Activated CD4-positive, alpha-beta T cell treated with anti-CD3 and anti-CD28 coated beads, Interleukin-2, amount 10 ng/mL, durations not matched to agents 24 days and 14 days (primary cell): ENCODE data around the gene MYO15A. TPM values are rescaled to one million over a fixed set of nuclear protein-coding genes. Genes with fewer than 3 reads are reported as not detected.

Experiments used
- DNase-seq: peaks from one replicate; pipeline ENCODE4 v3.0.0; 2022
- H3K27ac Mint-ChIP-seq: one replicate; pipeline ENCODE4 v1.8.0; 2022; ENCODE audit warnings: mild to moderate bottlenecking, mixed read lengths
- H3K27me3 Mint-ChIP-seq: one replicate; pipeline ENCODE4 v1.8.0; 2022; ENCODE audit warnings: mixed read lengths
- H3K36me3 Mint-ChIP-seq: one replicate; pipeline ENCODE4 v1.8.0; 2022; ENCODE audit warnings: low read depth, mild to moderate bottlenecking, mixed read lengths
- H3K4me1 Mint-ChIP-seq: one replicate; pipeline ENCODE4 v1.8.0; 2021; ENCODE audit warnings: mixed read lengths
- H3K4me3 Mint-ChIP-seq: one replicate; pipeline ENCODE4 v1.8.0; 2022; ENCODE audit warnings: mild to moderate bottlenecking, moderate library complexity, mixed read lengths
- H3K9me3 Mint-ChIP-seq: one replicate; pipeline ENCODE4 v1.8.0; 2021; ENCODE audit warnings: mixed read lengths
- intact Hi-C: fragments of 100-400 bp; cut with micrococcal nuclease; formaldehyde crosslinking; loops from one replicate; pipeline ENCODE4 v1.15.1; 2023
- total RNA-seq: library from RNA; stranded (reverse); gene quantifications from 2 replicates; pipeline ENCODE4 v1.2.3, GENCODE V29; 2022

Gene MYO15A
- total RNA-seq, 1 donor from 2014 or later: 0.70 TPM

DNA sequence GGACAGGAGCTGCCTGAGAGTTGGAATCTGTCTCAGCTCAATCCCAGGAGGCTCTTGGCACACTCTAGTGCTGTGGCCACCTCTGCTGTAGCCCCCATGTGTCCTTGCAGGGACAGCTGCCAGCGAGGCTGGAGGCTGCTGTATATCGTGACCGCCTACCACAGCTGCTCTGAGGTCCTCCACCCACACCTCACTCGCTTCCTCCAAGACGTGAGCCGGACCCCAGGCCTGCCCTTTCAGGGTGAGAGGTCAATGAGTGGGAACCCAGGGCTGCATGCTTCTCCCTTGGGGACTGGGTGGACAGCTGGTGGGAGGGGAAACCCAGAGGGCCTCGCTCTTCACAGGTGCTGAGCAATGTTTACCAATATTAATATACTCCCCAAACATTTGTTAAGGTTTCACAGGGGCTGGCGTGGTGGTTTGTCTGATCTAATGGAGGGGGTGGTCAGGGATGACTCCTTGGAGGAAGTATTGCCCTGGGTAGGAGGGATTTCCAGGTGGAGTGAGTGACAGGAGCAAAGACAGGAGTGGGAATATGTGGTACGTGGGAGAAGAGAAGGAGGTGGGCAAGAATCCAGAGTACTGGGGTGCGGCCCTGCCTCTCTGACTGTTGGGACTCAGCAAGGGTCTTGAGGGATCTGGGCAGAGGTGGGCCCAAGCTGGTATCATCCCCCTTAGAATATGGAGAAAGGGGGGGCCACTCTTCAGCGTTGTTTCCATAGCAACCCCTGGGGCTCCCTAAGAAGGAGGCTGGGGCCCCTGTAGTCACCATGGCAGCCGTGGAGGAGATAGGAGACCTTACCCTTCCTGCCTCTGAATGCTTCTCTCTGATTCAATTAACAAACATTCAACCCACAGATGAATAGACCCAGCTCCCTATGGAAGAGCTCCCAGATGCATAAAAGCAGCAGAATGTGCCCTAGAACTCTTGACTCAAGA, 52.9 kb downstream of the MYO15A start:
- intact Hi-C loops: no loop called here
- DNase-seq: no peak
- Mint-ChIP-seq H3K4me1 (peaks cover 10% of the 10 kb centered on the region), H3K27ac (no peak overlapping the region), H3K9me3 (no peaks in the 10 kb centered on the region), H3K27me3 (no peaks in the 10 kb centered on the region), H3K36me3 (no peaks in the 10 kb centered on the region), H3K4me3 (no peak overlapping the region)

DNA sequence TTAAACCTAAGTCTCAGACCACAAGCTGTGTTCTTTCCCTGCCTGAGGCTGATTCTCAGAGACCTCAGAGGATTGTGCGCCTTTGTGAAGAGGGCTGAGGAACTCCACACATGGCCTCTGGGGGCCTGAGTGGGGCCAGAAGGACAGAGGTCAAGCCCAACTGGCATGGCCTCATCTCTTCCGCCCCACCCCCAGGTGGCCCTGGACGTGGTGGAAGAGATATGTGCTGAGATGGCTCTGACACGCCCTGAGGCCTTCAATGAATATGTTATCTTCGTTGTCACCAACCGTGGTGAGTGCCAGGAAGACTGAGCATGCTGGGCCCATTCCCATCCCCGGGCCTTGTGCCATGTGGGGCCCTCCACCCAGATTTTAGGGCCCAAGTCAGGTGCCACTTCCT, 55.0 kb downstream of the MYO15A start:
- no peaks in the 10 kb centered on the region for H3K27me3 Mint-ChIP-seq
- intact Hi-C loops: no loop called here
- H3K9me3 Mint-ChIP-seq: no peaks in the 10 kb centered on the region
- peaks cover 3% of the 10 kb centered on the region for H3K4me1 Mint-ChIP-seq
- no peak overlapping the region for H3K4me3 Mint-ChIP-seq
- no peak for DNase-seq
- no peaks in the 10 kb centered on the region for H3K36me3 Mint-ChIP-seq
- no peak overlapping the region for H3K27ac Mint-ChIP-seq

DNA sequence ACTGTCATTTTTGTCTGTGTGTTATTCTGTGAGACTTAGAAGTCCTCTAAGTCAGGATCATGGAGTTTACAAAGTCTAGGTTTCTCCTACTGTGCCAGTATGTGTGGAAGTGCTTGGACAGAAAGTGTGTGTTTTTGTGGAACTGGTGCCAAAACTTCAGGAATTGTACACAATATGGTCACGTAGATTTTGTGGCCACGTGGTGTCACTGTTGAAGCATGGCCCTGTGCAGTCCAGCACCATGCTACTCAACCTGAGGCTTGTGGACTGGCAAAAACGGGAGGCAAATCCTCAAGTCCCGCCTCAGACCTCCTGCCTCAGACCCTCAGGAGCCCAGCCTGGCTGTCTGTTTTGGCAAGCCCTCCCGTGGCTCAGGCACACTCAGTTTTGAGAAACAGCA, 58.3 kb downstream of the MYO15A start:
- H3K9me3 Mint-ChIP-seq: no peaks in the 10 kb centered on the region
- no peak overlapping the region for H3K4me3 Mint-ChIP-seq
- intact Hi-C loops: no loop called here
- H3K27ac Mint-ChIP-seq: no peak overlapping the region
- H3K36me3 Mint-ChIP-seq: no peaks in the 10 kb centered on the region
- no peak for DNase-seq
- H3K4me1 Mint-ChIP-seq: no peaks in the 10 kb centered on the region
- no peaks in the 10 kb centered on the region for H3K27me3 Mint-ChIP-seq

DNA sequence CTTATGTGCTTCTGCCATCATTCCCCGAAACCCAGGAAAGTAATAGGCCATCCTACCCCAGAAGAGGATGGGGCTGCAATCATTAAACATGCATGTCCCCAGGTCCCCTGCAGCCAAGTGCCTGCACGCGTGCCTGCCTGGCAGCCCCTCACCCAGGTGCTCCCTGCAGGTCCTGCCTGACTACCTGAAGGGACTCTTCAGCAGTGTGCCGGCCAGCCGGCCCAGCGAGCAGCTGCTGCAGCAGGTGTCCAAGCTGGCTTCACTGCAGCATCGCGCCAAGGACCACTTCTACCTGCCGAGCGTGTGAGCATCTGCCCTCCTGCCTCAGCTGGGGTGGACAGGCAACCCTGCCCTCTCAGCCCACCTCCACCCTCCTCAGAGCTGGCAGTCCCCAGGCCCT, 58.9 kb downstream of the MYO15A start:
- Mint-ChIP-seq H3K4me1 (no peaks in the 10 kb centered on the region), H3K9me3 (no peaks in the 10 kb centered on the region), H3K27me3 (no peaks in the 10 kb centered on the region), H3K4me3 (no peak overlapping the region), H3K36me3 (no peaks in the 10 kb centered on the region), H3K27ac (no peak overlapping the region)
- DNase-seq: no peak
- intact Hi-C loops: no loop called here

DNA sequence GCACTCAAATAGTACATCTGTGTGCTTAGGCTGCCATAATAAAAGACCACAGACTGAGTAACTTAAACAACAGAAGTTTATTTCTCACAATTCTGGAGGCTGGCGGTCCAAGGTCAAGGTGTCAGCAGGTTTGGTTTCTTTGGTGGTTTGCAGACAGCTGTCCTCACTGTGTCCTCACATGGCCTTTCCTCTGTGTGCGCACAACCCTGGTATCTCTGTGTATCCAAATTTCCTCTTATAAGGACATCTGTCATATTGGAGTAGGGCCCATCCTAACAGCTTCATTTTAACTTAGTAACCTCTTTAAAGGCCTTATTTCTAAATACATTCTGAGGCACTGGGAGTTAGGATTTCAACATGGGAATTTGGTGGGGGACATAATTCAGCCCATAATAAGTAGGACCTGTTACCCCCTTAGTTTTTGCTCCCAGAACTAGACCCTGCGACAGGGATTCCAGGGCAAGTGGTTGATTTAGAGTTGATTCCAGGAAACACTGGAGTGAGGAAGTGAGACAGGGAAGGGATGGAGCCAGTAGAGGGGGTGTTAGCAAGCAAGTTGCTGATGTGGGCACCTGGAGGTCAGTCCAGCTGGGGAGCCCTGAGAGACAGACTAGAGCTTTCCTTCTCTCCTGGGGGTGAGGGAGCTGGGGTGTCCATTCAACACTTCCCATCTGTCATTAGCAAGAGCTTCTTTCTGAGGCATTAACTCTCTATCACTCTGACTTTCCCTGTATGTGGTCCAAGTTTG, 64.1 kb downstream of the MYO15A start:
- no peak overlapping the region for H3K4me3 Mint-ChIP-seq
- H3K27ac Mint-ChIP-seq: no peak overlapping the region
- H3K4me1 Mint-ChIP-seq: no peaks in the 10 kb centered on the region
- intact Hi-C loops: no loop called here
- no peaks in the 10 kb centered on the region for H3K9me3 Mint-ChIP-seq
- H3K27me3 Mint-ChIP-seq: no peaks in the 10 kb centered on the region
- H3K36me3 Mint-ChIP-seq: no peaks in the 10 kb centered on the region
- DNase-seq: no peak

DNA sequence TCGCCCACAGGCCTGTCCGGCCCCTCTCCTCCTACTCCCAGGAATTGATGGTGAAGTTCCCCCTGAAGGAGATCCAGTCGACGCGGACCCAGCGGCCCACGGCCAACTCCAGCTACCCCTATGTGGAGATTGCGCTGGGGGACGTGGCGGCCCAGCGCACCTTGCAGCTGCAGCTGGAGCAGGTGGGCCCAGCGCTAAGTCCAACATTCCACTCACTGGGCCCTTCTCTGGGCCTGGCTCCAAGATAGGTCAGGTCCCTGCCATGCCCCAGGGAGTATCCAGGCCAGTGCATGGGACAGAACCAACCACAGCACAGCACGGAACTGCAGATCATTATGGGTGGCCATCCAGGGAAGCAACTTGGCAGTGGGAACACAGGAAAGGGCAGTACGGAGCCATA, 65.2 kb downstream of the MYO15A start:
- H3K27me3 Mint-ChIP-seq: no peaks in the 10 kb centered on the region

DNA sequence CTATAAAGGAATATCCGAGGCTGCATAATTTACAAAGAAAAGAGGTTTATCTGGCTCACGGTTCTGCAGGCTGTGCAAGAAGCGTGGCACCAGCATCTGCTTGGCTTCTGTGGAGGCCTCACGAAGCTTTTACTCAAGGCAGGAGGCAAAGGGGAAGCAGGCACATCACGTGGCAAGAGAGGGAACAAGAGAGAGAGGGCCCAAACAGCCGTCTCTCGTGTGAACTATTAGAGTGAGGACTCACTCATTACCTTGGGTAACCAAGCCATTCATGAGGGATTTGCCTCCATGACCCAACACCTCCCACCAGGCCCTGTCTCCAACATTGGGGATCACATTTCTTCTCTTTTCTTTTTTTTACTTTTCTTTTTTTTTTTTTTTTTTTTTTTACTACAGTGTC, 67.6 kb downstream of the MYO15A start:
- Mint-ChIP-seq H3K36me3 (no peaks in the 10 kb centered on the region), H3K4me1 (peaks cover 12% of the 10 kb centered on the region), H3K27ac (no peak overlapping the region), H3K4me3 (no peak overlapping the region), H3K27me3 (no peaks in the 10 kb centered on the region), H3K9me3 (no peaks in the 10 kb centered on the region)
- intact Hi-C loops: no loop called here
- DNase-seq: no peak

More for the DNA sequence above, 65.2 kb downstream of the MYO15A start:
- Mint-ChIP-seq H3K36me3 (no peaks in the 10 kb centered on the region), H3K4me1 (no peaks in the 10 kb centered on the region), H3K9me3 (no peaks in the 10 kb centered on the region), H3K27ac (no peak overlapping the region), H3K4me3 (no peak overlapping the region)
- intact Hi-C loops: no loop called here
- no peak for DNase-seq

DNA sequence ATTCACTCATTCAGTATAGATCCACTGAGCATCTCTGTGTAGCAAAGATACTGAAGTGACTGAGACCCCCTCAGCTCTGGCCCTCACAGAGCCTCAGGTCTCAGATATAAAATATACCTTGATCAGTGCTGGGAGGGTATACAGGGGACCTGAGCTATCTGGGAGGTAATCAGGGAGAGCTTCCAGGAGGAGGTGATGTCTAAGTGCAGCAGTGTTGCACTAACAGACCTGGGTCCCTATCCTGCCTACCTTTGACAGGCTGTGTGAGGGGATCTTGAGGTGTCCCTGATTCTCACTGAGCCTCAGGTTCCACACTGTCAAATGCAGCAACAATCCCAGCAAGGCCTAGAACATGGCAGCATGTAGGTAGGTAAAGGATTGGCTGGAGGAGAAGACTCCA, 68.6 kb downstream of the MYO15A start:
- Mint-ChIP-seq H3K27ac (no peak overlapping the region), H3K4me3 (no peak overlapping the region), H3K27me3 (no peaks in the 10 kb centered on the region), H3K9me3 (no peaks in the 10 kb centered on the region), H3K36me3 (no peaks in the 10 kb centered on the region), H3K4me1 (peaks cover 22% of the 10 kb centered on the region)
- DNase-seq: no peak
- intact Hi-C loops: no loop called here

DNA sequence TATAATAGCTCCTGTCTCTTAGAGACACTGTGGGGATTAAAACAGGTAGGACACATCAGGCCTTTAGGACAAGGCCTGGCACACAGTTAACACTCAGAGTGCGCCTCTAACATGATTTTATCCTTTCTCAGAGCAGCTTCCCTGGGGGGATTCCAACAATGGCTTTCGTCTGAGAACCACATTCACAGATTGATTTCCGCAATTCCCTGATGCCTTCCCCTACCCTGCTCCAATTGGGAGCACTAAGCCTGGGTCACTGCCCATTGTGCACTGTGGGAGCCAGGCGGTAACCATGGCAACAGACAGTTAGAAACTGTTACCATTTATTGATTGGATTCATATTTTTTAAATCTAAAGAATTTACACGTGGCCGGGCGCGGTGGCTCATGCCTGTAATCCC, 69.2 kb downstream of the MYO15A start:
- Mint-ChIP-seq H3K4me3 (no peak overlapping the region), H3K36me3 (no peaks in the 10 kb centered on the region), H3K4me1 (peaks cover 25% of the 10 kb centered on the region), H3K9me3 (no peaks in the 10 kb centered on the region), H3K27me3 (no peaks in the 10 kb centered on the region), H3K27ac (no peak overlapping the region)
- no peak for DNase-seq
- intact Hi-C loops: no loop called here

DNA sequence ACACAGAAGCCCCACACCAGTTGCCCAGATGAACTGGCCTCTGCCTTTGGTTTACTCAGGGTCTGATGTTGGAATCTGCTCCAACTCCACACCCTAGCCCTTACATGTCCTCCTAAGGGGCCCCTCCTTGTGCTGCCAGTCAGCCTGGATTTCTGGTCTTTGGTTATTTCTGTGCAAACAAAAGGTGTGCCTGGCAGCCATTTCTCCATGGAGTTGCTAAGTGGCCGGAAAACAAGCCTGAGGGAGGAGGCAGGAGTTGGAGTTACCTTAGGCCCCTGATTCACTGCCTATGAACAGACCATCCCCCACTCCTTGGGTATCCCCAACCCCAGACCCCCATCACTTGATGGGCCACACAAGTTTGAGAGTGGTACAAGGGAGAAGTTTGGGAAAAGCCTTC, 70.6 kb downstream of the MYO15A start:
- Mint-ChIP-seq H3K9me3 (no peaks in the 10 kb centered on the region), H3K4me3 (no peak overlapping the region), H3K4me1 (peaks cover 29% of the 10 kb centered on the region), H3K27me3 (no peaks in the 10 kb centered on the region), H3K36me3 (no peaks in the 10 kb centered on the region), H3K27ac (peak overlapping the region; percentile 51)
- intact Hi-C loops: no loop called here
- no peak for DNase-seq

DNA sequence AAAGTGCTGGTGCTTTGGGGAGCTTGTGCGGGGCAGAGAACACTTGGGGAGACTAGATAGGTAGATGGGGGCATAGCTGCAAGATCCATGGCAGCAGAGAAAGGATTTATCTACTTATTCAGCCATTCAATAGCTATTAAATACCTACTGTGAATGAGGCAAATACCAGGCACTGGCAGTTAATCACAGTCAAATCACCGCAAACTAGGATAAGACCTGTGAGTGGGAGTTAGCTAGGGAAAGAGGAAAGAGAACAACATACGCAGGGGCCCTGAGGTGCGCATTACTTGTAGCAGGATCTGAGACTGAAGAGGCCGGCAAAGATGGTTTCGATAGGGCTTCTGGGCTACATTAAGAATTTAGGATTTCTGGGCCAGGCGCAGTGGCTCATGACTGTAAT, 71.2 kb downstream of the MYO15A start:
- Mint-ChIP-seq H3K27ac (peak overlapping the region; percentile 51), H3K36me3 (peaks cover 6% of the 10 kb centered on the region), H3K27me3 (no peaks in the 10 kb centered on the region), H3K4me3 (no peak overlapping the region), H3K4me1 (peaks cover 29% of the 10 kb centered on the region), H3K9me3 (no peaks in the 10 kb centered on the region)
- intact Hi-C loops: no loop called here
- DNase-seq: no peak

DNA sequence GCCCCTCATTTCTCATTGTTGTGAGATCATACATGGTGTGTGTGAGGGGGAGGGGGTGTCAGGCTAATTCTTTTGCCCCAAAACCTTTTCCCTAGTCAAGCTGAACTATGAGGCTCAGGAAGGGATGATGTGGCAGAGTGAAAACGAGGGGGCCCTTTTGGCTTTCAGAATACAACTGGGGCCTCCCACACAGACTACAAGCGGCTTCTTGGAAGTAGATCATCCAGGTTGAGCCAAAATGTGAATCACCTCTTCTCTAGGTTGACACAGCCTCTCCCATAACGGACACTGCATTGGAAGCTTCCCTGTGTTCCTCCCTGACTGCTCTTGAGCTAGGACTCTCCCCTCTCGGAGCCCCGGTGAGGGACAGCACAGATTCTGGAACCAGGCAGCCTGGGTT, 72.8 kb downstream of the MYO15A start:
- DNase-seq: peak; percentile 64
- Mint-ChIP-seq H3K36me3 (peaks cover 19% of the 10 kb centered on the region), H3K27me3 (no peaks in the 10 kb centered on the region), H3K27ac (peak overlapping the region; percentile 99), H3K9me3 (no peaks in the 10 kb centered on the region), H3K4me1 (peaks cover 36% of the 10 kb centered on the region), H3K4me3 (peak overlapping the region; percentile 97)
- intact Hi-C loops: no loop called here

DNA sequence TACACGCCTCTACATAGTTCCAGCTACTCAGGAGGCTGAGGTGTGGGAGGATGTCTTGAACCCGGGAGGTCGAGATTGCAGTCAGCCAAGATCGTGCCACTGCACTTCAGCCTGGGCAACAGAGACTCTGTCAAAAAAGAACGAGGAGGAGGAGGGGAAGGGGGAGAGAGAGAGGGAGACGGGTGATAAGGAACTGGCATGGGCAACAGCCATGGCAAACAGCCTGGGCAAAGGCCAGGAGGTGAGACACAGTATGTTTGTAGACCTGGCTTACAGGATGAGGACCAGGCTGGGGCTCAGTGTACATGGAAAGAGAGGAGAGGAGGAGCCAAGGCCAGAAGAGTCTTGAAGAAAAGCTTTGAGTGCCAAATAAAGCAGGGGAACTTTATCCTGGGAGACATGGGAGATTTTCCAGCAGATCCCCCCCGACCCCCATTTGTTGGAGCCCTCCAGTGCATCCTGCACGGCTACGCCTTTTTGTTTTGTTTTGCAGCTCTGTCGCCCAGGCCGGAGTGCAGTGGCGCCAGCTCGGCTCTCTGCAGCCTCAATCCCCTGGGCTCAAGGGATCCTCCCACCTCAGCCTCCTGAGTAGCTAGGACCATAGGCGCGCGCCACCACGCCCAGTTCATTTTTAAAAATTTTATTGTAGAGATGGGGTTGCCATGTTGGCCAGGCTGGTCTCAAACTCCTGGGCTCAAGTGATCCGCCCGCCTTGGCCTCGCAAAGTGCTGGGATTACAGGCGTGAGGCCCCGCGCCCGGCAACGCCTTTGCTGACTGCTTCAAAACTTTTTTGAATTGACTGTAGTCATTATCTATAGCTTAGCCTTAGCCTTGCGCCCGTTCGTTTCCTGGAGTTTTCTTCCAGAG, 73.8 kb downstream of the MYO15A start:
- Mint-ChIP-seq H3K27ac (peak overlapping the region; percentile 99), H3K27me3 (no peaks in the 10 kb centered on the region), H3K9me3 (no peaks in the 10 kb centered on the region), H3K4me3 (peak overlapping the region; percentile 97), H3K36me3 (peaks cover 27% of the 10 kb centered on the region), H3K4me1 (peaks cover 44% of the 10 kb centered on the region)
- intact Hi-C loops: loop anchor here (2.0 kb wide), 2 partner anchors 24 to 96 kb away; partner anchors contain the start of gene DRG2
- DNase-seq: no peak
